ENCODE data around the gene DCANP1. TPM values are rescaled to one million over a fixed set of nuclear protein-coding genes. Genes with fewer than 3 reads are reported as not detected.
A peak's percentile ranks its signal among the peaks of the same experiment; 100 is the strongest.
"Not testable (repeated sequence)": the region's sequence is repeated elsewhere in the genome, so short reads cannot be mapped to it uniquely, and the experiment has no call there.

Gene DCANP1, protein sequence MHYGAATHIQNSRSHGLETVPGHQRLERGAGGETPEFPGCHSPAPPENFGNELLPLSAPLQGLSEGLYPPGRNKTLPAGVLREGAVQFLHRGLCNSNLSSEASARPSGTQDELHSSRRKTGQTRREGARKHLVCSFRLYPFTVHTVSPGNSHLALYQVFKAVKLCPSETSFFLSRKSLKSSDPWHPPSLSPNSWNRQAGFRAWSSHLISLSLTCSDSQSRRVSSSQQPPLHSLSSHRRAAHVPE
- total RNA-seq (2021; fragmentation: NEBNext Ultra II Directional; extraction: Animal tissue kit (Norgen Biotek cat#: 25700)) = not detected
- long read RNA-seq = 0 reads

DNA sequence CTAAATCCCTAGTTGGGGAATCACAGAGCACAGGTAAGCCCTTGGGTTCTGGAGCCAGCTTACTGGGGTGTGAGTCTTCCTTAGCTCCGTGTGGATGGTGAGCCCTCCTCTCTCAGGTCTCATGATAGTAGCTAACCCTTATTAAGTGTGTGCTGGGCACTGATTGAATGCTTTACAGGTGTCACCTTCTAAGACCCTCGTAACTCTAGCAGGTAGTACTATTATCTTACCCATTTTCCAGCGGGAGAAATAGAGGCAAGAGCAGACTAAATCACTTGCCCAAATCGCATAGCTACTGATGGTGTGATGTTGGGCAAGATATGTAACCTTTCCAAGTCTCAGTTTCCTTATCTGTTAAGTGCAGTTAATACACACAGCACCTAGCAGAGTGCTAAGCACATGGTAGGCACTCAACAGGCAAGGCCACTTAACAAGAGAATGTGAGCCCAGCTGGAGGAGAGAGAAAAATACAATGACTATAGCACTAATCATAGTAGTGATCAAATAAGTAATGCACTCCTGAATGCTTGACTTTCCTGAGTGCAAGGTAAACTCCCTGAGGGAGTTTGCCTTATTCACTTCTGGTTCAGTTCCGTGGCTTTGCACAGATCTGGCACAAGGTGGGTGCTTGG lies at the start of gene DCANP1:
DCANP1 (minus strand) TSS at position 51 of the 632 bp plus-strand sequence. CDS start 240 bp downstream, outside the sequence.
- Mint-ChIP-seq H3K4me1 (ENCODE audit: low read depth) (peaks cover 11% of the 10 kb centered on the region), H3K4me3 (no peak within 1 kb of the TSS), H3K27me3 (ENCODE audit: insufficient read depth) (peaks cover 14% of the 10 kb centered on the region), H3K27ac (no peak within 1 kb of the TSS), H3K36me3 (ENCODE audit: low read depth) (no peaks in the 10 kb centered on the region), H3K9me3 (no peaks in the 10 kb centered on the region)
- DNase-seq = no peak
- TF ChIP-seq, protein P1, sequence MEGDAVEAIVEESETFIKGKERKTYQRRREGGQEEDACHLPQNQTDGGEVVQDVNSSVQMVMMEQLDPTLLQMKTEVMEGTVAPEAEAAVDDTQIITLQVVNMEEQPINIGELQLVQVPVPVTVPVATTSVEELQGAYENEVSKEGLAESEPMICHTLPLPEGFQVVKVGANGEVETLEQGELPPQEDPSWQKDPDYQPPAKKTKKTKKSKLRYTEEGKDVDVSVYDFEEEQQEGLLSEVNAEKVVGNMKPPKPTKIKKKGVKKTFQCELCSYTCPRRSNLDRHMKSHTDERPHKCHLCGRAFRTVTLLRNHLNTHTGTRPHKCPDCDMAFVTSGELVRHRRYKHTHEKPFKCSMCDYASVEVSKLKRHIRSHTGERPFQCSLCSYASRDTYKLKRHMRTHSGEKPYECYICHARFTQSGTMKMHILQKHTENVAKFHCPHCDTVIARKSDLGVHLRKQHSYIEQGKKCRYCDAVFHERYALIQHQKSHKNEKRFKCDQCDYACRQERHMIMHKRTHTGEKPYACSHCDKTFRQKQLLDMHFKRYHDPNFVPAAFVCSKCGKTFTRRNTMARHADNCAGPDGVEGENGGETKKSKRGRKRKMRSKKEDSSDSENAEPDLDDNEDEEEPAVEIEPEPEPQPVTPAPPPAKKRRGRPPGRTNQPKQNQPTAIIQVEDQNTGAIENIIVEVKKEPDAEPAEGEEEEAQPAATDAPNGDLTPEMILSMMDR (IDR thresholded peaks at IDR 0.05) = no peak

DNA sequence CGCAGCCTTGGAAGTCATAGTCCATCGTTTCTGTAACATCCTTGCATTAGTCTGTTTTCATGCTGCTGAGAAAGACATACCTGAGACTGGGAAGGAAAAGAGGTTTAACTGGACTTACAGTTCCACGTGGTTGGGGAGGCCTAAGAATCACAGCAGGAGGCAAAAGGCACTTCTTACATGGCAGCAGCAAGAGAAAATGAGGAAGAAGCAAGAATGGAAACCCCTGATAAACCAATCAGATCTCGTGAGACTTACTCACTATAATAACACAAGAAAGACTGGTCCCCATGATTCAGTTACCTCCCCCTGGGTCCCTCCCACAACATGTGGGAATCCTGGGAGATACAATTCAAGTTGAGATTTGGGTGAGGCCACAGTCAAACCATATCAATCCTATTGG lies 48.4 kb upstream of the DCANP1 start:
- peaks cover 12% of the 10 kb centered on the region for H3K27me3 Mint-ChIP-seq (ENCODE audit: insufficient read depth)
- H3K4me1 Mint-ChIP-seq (ENCODE audit: low read depth) = peaks cover 27% of the 10 kb centered on the region
- DNase-seq; H3K27ac Mint-ChIP-seq; H3K4me3 Mint-ChIP-seq; H3K9me3 Mint-ChIP-seq; H3K36me3 Mint-ChIP-seq (ENCODE audit: low read depth): not testable (repeated sequence)

DNA sequence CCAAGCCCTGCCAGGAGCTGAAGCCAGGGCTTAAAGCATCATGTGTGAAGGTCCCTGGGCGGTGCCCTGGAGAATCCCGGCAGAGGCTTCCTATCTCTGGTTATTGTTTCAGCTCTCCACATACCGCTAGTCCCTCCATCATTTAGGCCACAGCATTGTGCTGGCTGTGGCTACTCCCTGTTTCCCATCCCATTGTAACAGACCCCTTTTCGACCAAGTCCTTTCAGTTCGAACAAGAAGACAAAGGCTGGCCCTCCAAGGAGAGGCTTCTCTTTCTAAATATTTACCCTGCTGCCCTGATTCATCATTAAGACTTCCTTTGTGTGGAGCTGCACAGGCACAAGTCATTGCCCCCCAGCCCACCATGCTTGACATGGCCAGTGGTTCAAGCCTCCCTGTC lies 47.0 kb upstream of the DCANP1 start:
- peak overlapping the region; percentile 95 for H3K27ac Mint-ChIP-seq
- TF ChIP-seq, protein P1 (IDR thresholded peaks at IDR 0.05) = no peak
- H3K4me3 Mint-ChIP-seq = peak overlapping the region; percentile 57
- 0 out of 2 replicates have a peak, but pooled peaks cover 4% of the 10 kb centered on the region for H3K9me3 Mint-ChIP-seq
- H3K27me3 Mint-ChIP-seq (ENCODE audit: insufficient read depth) = peaks cover 12% of the 10 kb centered on the region
- H3K36me3 Mint-ChIP-seq (ENCODE audit: low read depth) = no peaks in the 10 kb centered on the region
- H3K4me1 Mint-ChIP-seq (ENCODE audit: low read depth) = peaks cover 33% of the 10 kb centered on the region
- no peak for DNase-seq

DNA sequence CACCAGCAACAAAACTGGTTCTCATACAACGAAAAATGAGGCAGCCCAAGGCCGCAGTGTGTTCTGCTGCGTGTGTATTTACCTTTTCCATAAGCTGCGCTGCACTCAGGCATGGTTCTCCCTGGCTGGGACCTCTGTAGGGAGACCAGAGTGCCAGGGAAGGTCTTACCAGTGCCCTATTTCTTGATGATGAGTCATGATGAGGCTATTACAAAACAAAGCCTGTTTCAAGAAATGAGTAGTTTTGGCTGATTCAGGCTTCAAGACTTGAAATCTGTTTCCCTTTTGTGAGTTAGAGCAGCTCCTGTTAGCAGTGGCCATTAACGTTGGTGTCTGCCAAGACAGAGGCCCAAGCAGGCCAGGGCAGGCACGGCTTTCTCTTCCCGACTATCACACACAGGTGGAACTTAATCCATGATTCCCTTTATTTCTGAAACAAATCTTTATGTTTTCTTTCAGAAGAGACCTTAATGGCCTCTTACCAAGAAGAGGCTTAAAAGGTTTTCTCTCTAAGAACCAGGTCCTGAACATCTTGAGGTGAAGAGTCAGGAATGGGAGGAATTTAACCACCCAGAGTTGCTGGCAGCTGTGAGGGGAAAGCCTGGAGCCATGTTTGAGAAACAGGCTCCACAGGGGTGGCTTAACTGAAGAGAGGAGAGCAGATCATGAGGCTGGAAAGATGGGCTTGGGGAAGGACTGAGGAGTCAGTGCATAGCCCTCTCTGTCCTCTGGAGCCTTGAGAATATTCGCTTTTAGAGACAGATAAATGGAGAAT lies 46.4 kb upstream of the DCANP1 start:
- no peaks in the 10 kb centered on the region for H3K36me3 Mint-ChIP-seq (ENCODE audit: low read depth)
- 0 out of 2 replicates have a peak, but pooled peaks cover 4% of the 10 kb centered on the region for H3K9me3 Mint-ChIP-seq
- TF ChIP-seq, protein P1 (IDR thresholded peaks at IDR 0.05) = no peak
- H3K27ac Mint-ChIP-seq = peak overlapping the region; percentile 95
- peak; percentile 89 for DNase-seq
- H3K4me3 Mint-ChIP-seq = peak overlapping the region; percentile 57
- peaks cover 37% of the 10 kb centered on the region for H3K4me1 Mint-ChIP-seq (ENCODE audit: low read depth)
- peaks cover 12% of the 10 kb centered on the region for H3K27me3 Mint-ChIP-seq (ENCODE audit: insufficient read depth)

DNA sequence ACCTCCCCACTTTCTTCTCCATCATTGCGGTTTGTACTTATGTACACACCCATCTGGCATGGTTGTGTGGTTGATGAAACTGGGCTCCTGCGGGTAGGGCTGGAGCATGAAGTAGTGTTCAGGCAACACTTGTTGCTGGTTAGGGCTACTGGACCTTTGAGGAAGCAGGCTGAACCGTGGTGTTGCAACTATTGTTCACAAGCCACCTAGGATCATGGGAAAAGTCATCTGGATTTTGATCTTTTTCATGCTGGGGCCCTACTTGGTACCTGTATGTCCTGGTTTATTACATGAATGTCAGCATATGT lies 45.1 kb upstream of the DCANP1 start:
- no peak overlapping the region for H3K27ac Mint-ChIP-seq
- no peaks in the 10 kb centered on the region for H3K36me3 Mint-ChIP-seq (ENCODE audit: low read depth)
- DNase-seq = no peak
- H3K4me3 Mint-ChIP-seq = no peak overlapping the region
- TF ChIP-seq, protein P1 (IDR thresholded peaks at IDR 0.05) = no peak
- peaks cover 8% of the 10 kb centered on the region for H3K27me3 Mint-ChIP-seq (ENCODE audit: insufficient read depth)
- peaks cover 44% of the 10 kb centered on the region for H3K4me1 Mint-ChIP-seq (ENCODE audit: low read depth)
- 0 out of 2 replicates have a peak, but pooled peaks cover 4% of the 10 kb centered on the region for H3K9me3 Mint-ChIP-seq

Data from HFFc6 (cell line).